Measurements from ENCODE around the gene POLR1H. TPM values are rescaled to one million over a fixed set of nuclear protein-coding genes. Genes with fewer than 3 reads are reported as not detected.

POLR1H gene
- total RNA-seq, 2 donors from 2014 or later = 39.8 to 59.5 TPM

GRCh38 chr6:30071081-30071818 lies 10.2 kb downstream of the POLR1H start:
- ATAC-seq (replicated peaks) = no peak
- H3K27me3 Mint-ChIP-seq = peaks cover 32% of the 10 kb centered on the region
- peak overlapping the region; percentile 31 for H3K4me3 Mint-ChIP-seq
- H3K36me3 Mint-ChIP-seq (ENCODE audit: low read depth) = peaks cover 57% of the 10 kb centered on the region
- H3K27ac Mint-ChIP-seq = peak overlapping the region; percentile 8
- peaks cover 51% of the 10 kb centered on the region for H3K4me1 Mint-ChIP-seq
- H3K9me3 Mint-ChIP-seq = no peaks in the 10 kb centered on the region

- peaks cover 57% of the 10 kb centered on the region for H3K4me1 Mint-ChIP-seq
Measured at GRCh38 chr6:30071858-30072257, 10.8 kb downstream of the POLR1H start.

GRCh38 chr6:30073489-30074235 lies 12.6 kb downstream of the POLR1H start:
- H3K27me3 Mint-ChIP-seq = peaks cover 32% of the 10 kb centered on the region
- no peaks in the 10 kb centered on the region for H3K9me3 Mint-ChIP-seq
- peaks cover 53% of the 10 kb centered on the region for H3K4me1 Mint-ChIP-seq
- ATAC-seq (replicated peaks) = no peak
- no peak overlapping the region for H3K27ac Mint-ChIP-seq
- H3K4me3 Mint-ChIP-seq = peak overlapping the region; percentile 68
- peaks cover 33% of the 10 kb centered on the region for H3K36me3 Mint-ChIP-seq (ENCODE audit: low read depth)

More at GRCh38 chr6:30071858-30072257, 10.8 kb downstream of the POLR1H start:
- Mint-ChIP-seq H3K27me3 (peaks cover 32% of the 10 kb centered on the region), H3K4me3 (peak overlapping the region; percentile 2), H3K36me3 (ENCODE audit: low read depth) (peaks cover 51% of the 10 kb centered on the region), H3K9me3 (no peaks in the 10 kb centered on the region), H3K27ac (no peak overlapping the region)
- no peak for ATAC-seq (replicated peaks)

- no peak overlapping the region for H3K27ac Mint-ChIP-seq
- H3K36me3 Mint-ChIP-seq (ENCODE audit: low read depth) = peaks cover 25% of the 10 kb centered on the region
- peaks cover 32% of the 10 kb centered on the region for H3K27me3 Mint-ChIP-seq
- no peak for ATAC-seq (replicated peaks)
- H3K4me3 Mint-ChIP-seq = peak overlapping the region; percentile 68
- H3K9me3 Mint-ChIP-seq = no peaks in the 10 kb centered on the region
- peaks cover 53% of the 10 kb centered on the region for H3K4me1 Mint-ChIP-seq
Measured at GRCh38 chr6:30074331-30075093, 13.4 kb downstream of the POLR1H start.

GRCh38 chr6:30075094-30075789 lies 14.2 kb downstream of the POLR1H start, which contains the start of gene RNF39:
TSS of gene RNF39 (minus strand) at chr6:30075769. CDS start at chr6:30075585, 184 bp downstream.
- ATAC-seq (replicated peaks) = no peak

GRCh38 chr6:30075790-30076732 lies 15.0 kb downstream of the POLR1H start:
- H3K9me3 Mint-ChIP-seq = no peaks in the 10 kb centered on the region
- H3K27ac Mint-ChIP-seq = no peak overlapping the region
- peaks cover 10% of the 10 kb centered on the region for H3K36me3 Mint-ChIP-seq (ENCODE audit: low read depth)
- H3K4me1 Mint-ChIP-seq = peaks cover 39% of the 10 kb centered on the region
- H3K27me3 Mint-ChIP-seq = peaks cover 25% of the 10 kb centered on the region
- peak overlapping the region; percentile 68 for H3K4me3 Mint-ChIP-seq
- ATAC-seq (replicated peaks) = no peak

More at GRCh38 chr6:30075094-30075789, 14.2 kb downstream of the POLR1H start, which contains the start of gene RNF39:
- Mint-ChIP-seq H3K4me1 (peaks cover 47% of the 10 kb centered on the region), H3K4me3 (peak within 1 kb of the TSS; percentile 68), H3K36me3 (ENCODE audit: low read depth) (peaks cover 17% of the 10 kb centered on the region), H3K27ac (no peak within 1 kb of the TSS), H3K27me3 (peaks cover 30% of the 10 kb centered on the region), H3K9me3 (no peaks in the 10 kb centered on the region)

GRCh38 chr6:30077218-30077617 lies 16.2 kb downstream of the POLR1H start:
- peaks cover 17% of the 10 kb centered on the region for H3K27me3 Mint-ChIP-seq
- H3K36me3 Mint-ChIP-seq (ENCODE audit: low read depth) = peaks cover 2% of the 10 kb centered on the region
- peaks cover 32% of the 10 kb centered on the region for H3K4me1 Mint-ChIP-seq
- no peak overlapping the region for H3K27ac Mint-ChIP-seq
- H3K9me3 Mint-ChIP-seq = no peaks in the 10 kb centered on the region
- H3K4me3 Mint-ChIP-seq = no peak overlapping the region
- no peak for ATAC-seq (replicated peaks)

GRCh38 chr6:30087876-30088275 lies 26.8 kb downstream of the POLR1H start:
- Mint-ChIP-seq H3K27ac (no peak overlapping the region), H3K9me3 (no peaks in the 10 kb centered on the region), H3K36me3 (ENCODE audit: low read depth) (no peaks in the 10 kb centered on the region), H3K27me3 (peaks cover 28% of the 10 kb centered on the region), H3K4me1 (no peaks in the 10 kb centered on the region), H3K4me3 (no peak overlapping the region)
- ATAC-seq (replicated peaks) = no peak

- no peak for ATAC-seq (replicated peaks)
- Mint-ChIP-seq H3K4me1 (no peaks in the 10 kb centered on the region), H3K27me3 (peaks cover 48% of the 10 kb centered on the region), H3K4me3 (no peak overlapping the region), H3K27ac (no peak overlapping the region), H3K9me3 (no peaks in the 10 kb centered on the region), H3K36me3 (ENCODE audit: low read depth) (no peaks in the 10 kb centered on the region)
Measured at GRCh38 chr6:30091577-30092381, 30.7 kb downstream of the POLR1H start.

GRCh38 chr6:30092852-30093543 lies 31.9 kb downstream of the POLR1H start:
- Mint-ChIP-seq H3K4me3 (no peak overlapping the region), H3K36me3 (ENCODE audit: low read depth) (no peaks in the 10 kb centered on the region), H3K27me3 (peaks cover 53% of the 10 kb centered on the region), H3K9me3 (no peaks in the 10 kb centered on the region), H3K4me1 (peaks cover 10% of the 10 kb centered on the region), H3K27ac (no peak overlapping the region)
- no peak for ATAC-seq (replicated peaks)

GRCh38 chr6:30093951-30094661 lies 33.0 kb downstream of the POLR1H start:
- H3K36me3 Mint-ChIP-seq (ENCODE audit: low read depth) = no peaks in the 10 kb centered on the region
- H3K4me3 Mint-ChIP-seq = no peak overlapping the region
- peaks cover 58% of the 10 kb centered on the region for H3K27me3 Mint-ChIP-seq
- H3K27ac Mint-ChIP-seq = no peak overlapping the region
- ATAC-seq (replicated peaks) = no peak
- H3K4me1 Mint-ChIP-seq = peaks cover 10% of the 10 kb centered on the region
- no peaks in the 10 kb centered on the region for H3K9me3 Mint-ChIP-seq

Measured in activated T-helper 17 cell treated with anti-CD3 and anti-CD28 coated beads, Interleukin-2, amount 50 U/mL, for 72 hours (primary cell).